HepG2 (cell line): Measurements from ENCODE around the gene TFPI. TPM values are rescaled to one million over a fixed set of nuclear protein-coding genes. Genes with fewer than 3 reads are reported as not detected.
A peak's percentile ranks its signal among the peaks of the same experiment; 100 is the strongest.

Source experiments
- ATAC-seq: fragments of 200-7000 bp; cut with Tn5 transposase; 3 replicates; pipeline ENCODE4 v1.9.1; 2020; ENCODE audit warnings: mild to moderate bottlenecking, moderate library complexity
- Bru-seq: library from RNA; stranded (reverse); fragments of 400-500 nt; gene quantifications from one replicate; lab custom pipeline; 2021; lab: Mats Ljungman, UMichigan
- BruChase-seq, 2 experiments: library from RNA; stranded (reverse); fragments of 400-500 nt; gene quantifications; one replicate each; lab custom pipeline; 2021; lab: Mats Ljungman, UMichigan
- BruUV-seq: library from RNA; stranded (reverse); fragments of 400-500 nt; replicated peaks from 2 replicates; lab custom pipeline; 2021; lab: Mats Ljungman, UMichigan
- CTCF ChIA-PET: fragments of 300-600 bp; formaldehyde crosslinking; extraction: SDS; loops from one replicate; lab custom pipeline; 2021; ENCODE audit warnings: low total read pairs, inconsistent platforms, low intra/inter-chr PET ratio; lab: Yijun Ruan, JAX
- POLR2A ChIA-PET: fragments of 350-600 bp; sonication (Branson Sonifier 250); formaldehyde crosslinking; loops from one replicate; lab custom pipeline; 2020; ENCODE audit warnings: antibody characterized with exemption, inconsistent platforms; lab: Yijun Ruan, JAX
- DNase-seq: peaks from one replicate; pipeline ENCODE4 v3.0.0-alpha.2; 2015; ENCODE audit warnings: low spot score
- FAIRE-seq: peaks from 3 replicates; lab custom pipeline; 2011; peaks lifted over from hg19 to GRCh38; lab: Jason Lieb, UNC
- H2AFZ ChIP-seq: one replicate; pipeline ENCODE4 v1.6.1; 2011; ENCODE audit warnings: low read length, inconsistent platforms
- H3K27ac ChIP-seq: fragments of 300-600 bp; 3 replicates; pipeline ENCODE4 v1.8.0; 2011; ENCODE audit warnings: mixed run types, mild to moderate bottlenecking, mixed read lengths, low read length, inconsistent platforms; ENCODE audit not compliant: insufficient read depth; ENCODE audit errors: extremely low read length
- H3K27me3 ChIP-seq, 2 experiments: fragments of 200-600 bp in 1 of 2; 2 replicates in 1 of 2; 3 replicates in 1 of 2; pipeline versions ENCODE4 v1.6.0 to v1.8.0; 2011; ENCODE audit warnings: low read length in 2 of 2, mild to moderate bottlenecking in 2 of 2, moderate library complexity in 2 of 2, inconsistent platforms in 1 of 2; ENCODE audit not compliant: insufficient read depth in 2 of 2, control insufficient read depth in 1 of 2
- H3K36me3 ChIP-seq, 2 experiments: fragments of 200-600 bp in 1 of 2; replicated peaks in 1 of 2; 2 replicates in 1 of 2; 3 replicates in 1 of 2; pipeline versions ENCODE4 v1.5.1 to v1.8.0; 2011; ENCODE audit warnings: low read length in 2 of 2, inconsistent platforms in 1 of 2; ENCODE audit not compliant: insufficient read depth in 2 of 2, control insufficient read depth in 1 of 2
- H3K4me1 ChIP-seq: 2 replicates; pipeline ENCODE4 v1.5.1; 2012; ENCODE audit warnings: low read length, inconsistent platforms; ENCODE audit not compliant: insufficient read depth
- H3K4me2 ChIP-seq: 2 replicates; pipeline ENCODE4 v1.6.0; 2011; ENCODE audit warnings: low read depth, low read length, inconsistent platforms
- H3K4me3 ChIP-seq, 3 experiments: fragments of 200-600 bp in 1 of 3; sonication (generic), shearing (Covaris generic) in 1 of 3; replicated peaks in 1 of 3; 2 replicates each; pipeline ENCODE4 v1.5.1; 2011 to 2016; ENCODE audit warnings: low read length in 3 of 3, inconsistent platforms in 2 of 3, low read depth in 2 of 3, mild to moderate bottlenecking in 2 of 3, control low read depth in 1 of 3, mixed read lengths in 1 of 3; ENCODE audit not compliant: insufficient read depth in 1 of 3
- H3K79me2 ChIP-seq: one replicate; pipeline ENCODE4 v1.6.1; 2011; ENCODE audit warnings: low read length, inconsistent platforms; ENCODE audit not compliant: insufficient read depth
- H3K9ac ChIP-seq: 2 replicates; pipeline ENCODE4 v1.6.0; 2011; ENCODE audit warnings: mild to moderate bottlenecking, low read depth, low read length, inconsistent platforms; ENCODE audit not compliant: insufficient read depth
- H3K9me3 ChIP-seq: 2 replicates; pipeline ENCODE4 v1.5.1; 2012; ENCODE audit warnings: mild to moderate bottlenecking, low read length
- H4K20me1 ChIP-seq: 2 replicates; pipeline ENCODE4 v1.6.0; 2011; ENCODE audit warnings: inconsistent platforms, mild to moderate bottlenecking, low read length, moderate library complexity; ENCODE audit not compliant: insufficient read depth
- ISL2 ChIP-seq: sonication (generic); formaldehyde crosslinking; IDR thresholded peaks from 2 replicates; pipeline ENCODE4 v1.5.0; 2020; ENCODE audit warnings: missing genetic modification reagents
- MYNN ChIP-seq: sonication (generic); formaldehyde crosslinking; IDR thresholded peaks from 2 replicates; pipeline ENCODE4 v1.4.0; 2020; ENCODE audit warnings: mild to moderate bottlenecking, low read depth, missing genetic modification reagents
- NR1H2 ChIP-seq: sonication (generic); formaldehyde crosslinking; IDR thresholded peaks from 2 replicates; pipeline ENCODE4 v1.8.1; 2022; ENCODE audit warnings: low read depth, missing genetic modification reagents, borderline replicate concordance
- RFX1 ChIP-seq: fragments of 450-650 bp; IDR thresholded peaks from 2 replicates; pipeline ENCODE4 v1.6.1; 2017
- SETDB1 ChIP-seq: sonication (generic); formaldehyde crosslinking; IDR thresholded peaks from 2 replicates; pipeline ENCODE4 v1.5.1; 2020; ENCODE audit warnings: missing genetic modification reagents, mild to moderate bottlenecking, borderline replicate concordance
- TGIF2 ChIP-seq: IDR thresholded peaks from 2 replicates; pipeline ENCODE4 v1.6.1; 2016; ENCODE audit warnings: control low read depth, missing compliant biosample characterization
- XBP1 ChIP-seq: sonication (generic); formaldehyde crosslinking; IDR thresholded peaks from 2 replicates; pipeline ENCODE4 v1.5.0; 2020; ENCODE audit warnings: missing genetic modification reagents
- ZNF343 ChIP-seq: sonication (generic); formaldehyde crosslinking; IDR thresholded peaks from 2 replicates; pipeline ENCODE4 v1.4.0; 2020; ENCODE audit warnings: mild to moderate bottlenecking, missing genetic modification reagents
- ZNF850 ChIP-seq: sonication (generic); formaldehyde crosslinking; conservative IDR thresholded peaks from 2 replicates; pipeline ENCODE4 v1.9.0; 2021; ENCODE audit warnings: mild to moderate bottlenecking, missing genetic modification reagents
- ZSCAN12 ChIP-seq: sonication (generic); formaldehyde crosslinking; IDR thresholded peaks from 2 replicates; pipeline ENCODE4 v1.9.0; 2021; ENCODE audit warnings: mild to moderate bottlenecking, missing genetic modification reagents
- WGBS: methylation state at CpG from one replicate; pipeline ENCODE4 v1.1.6; 2017; ENCODE audit warnings: low lambda C conversion rate; 5-methylcytosine and 5-hydroxymethylcytosine counted together
- in situ Hi-C: cut with HindIII; loops from 2 replicates; pipeline ENCODE4 v1.10.0; 2017; ENCODE audit warnings: low pct_unique_long_range_greater_than_20kb; ENCODE audit not compliant: extremely low pct_ligation_motif_present
- intact Hi-C: fragments of 100-400 bp; cut with micrococcal nuclease; formaldehyde crosslinking; loops from one replicate; pipeline ENCODE4 v1.10.0; 2022; ENCODE audit not compliant: unreplicated experiment
- long read RNA-seq, 2 experiments: library from RNA in 1 of 2; library from polyadenylated mRNA in 1 of 2; stranded (forward) in 1 of 2; unstranded in 1 of 2; transcript quantifications; one replicate each; pipeline ENCODE4 v2.0.0, GENCODE V29; 2019 to 2022
- polyA minus RNA-seq, 3 experiments: library from RNA; depleted of rRNA, polyadenylated mRNA; stranded (reverse); fragments of >200 nt; gene quantifications; 2 replicates each; pipeline ENCODE4 v1.2.3, GENCODE V29; 2011; ENCODE audit warnings: low replicate concordance in 1 of 3
- polyA plus RNA-seq, 8 experiments: library from polyadenylated mRNA; depleted of rRNA in 3 of 8; stranded (reverse) in 7 of 8; unstranded in 1 of 8; fragments of >200 nt; fragmentation: Illumina TruSeq in 4 of 8; extraction: Trizol in 4 of 8; gene quantifications; 2 replicates each; pipeline versions ENCODE4 v1.2.1 to v1.2.3, GENCODE V29; 2011 to 2016; ENCODE audit warnings: low read depth in 4 of 8, missing spikeins in 1 of 8, mixed read lengths in 1 of 8; ENCODE audit not compliant: insufficient read depth in 1 of 8
- total RNA-seq, 5 experiments: library from RNA; depleted of rRNA; stranded (reverse); fragments of >200 nt; fragmentation: Illumina TruSeq; extraction: Trizol; gene quantifications; 2 replicates each; pipeline ENCODE4 v1.2.3, GENCODE V29; 2016; ENCODE audit warnings: low read depth in 1 of 5
- TF ChIP-seq, protein P1 (sequence below): sonication (generic); formaldehyde crosslinking; IDR thresholded peaks from 2 replicates; pipeline ENCODE4 v1.4.0; 2020; ENCODE audit warnings: missing genetic modification reagents
- TF ChIP-seq, protein P2 (sequence below): sonication (generic); formaldehyde crosslinking; IDR thresholded peaks from 2 replicates; pipeline ENCODE4 v1.5.0; 2020; ENCODE audit warnings: mild to moderate bottlenecking, missing genetic modification reagents

Gene TFPI
- 161 and 301 TPM in 2 replicates for total RNA-seq (2016; rRNA removed; fragmentation: Illumina TruSeq; extraction: Trizol)
- total RNA-seq (2016; cell fraction: cytosol; rRNA removed; fragmentation: Illumina TruSeq; extraction: Trizol; ENCODE audit: low read depth), result 38.3 and 39.3 TPM in 2 replicates
- total RNA-seq (2016; cell fraction: insoluble cytoplasmic fraction; rRNA removed; fragmentation: Illumina TruSeq; extraction: Trizol), result 172 and 272 TPM in 2 replicates
- 52.0 and 70.0 TPM in 2 replicates for total RNA-seq (2016; cell fraction: membrane; rRNA removed; fragmentation: Illumina TruSeq; extraction: Trizol)
- total RNA-seq (2016; cell fraction: nucleus; rRNA removed; fragmentation: Illumina TruSeq; extraction: Trizol), result 317 and 356 TPM in 2 replicates
- 404 and 436 TPM in 2 replicates for polyA plus RNA-seq (2011; rRNA removed)
- 141 and 281 TPM in 2 replicates for polyA plus RNA-seq (2011; cell fraction: cytosol; rRNA removed)
- 59.5 and 99.9 TPM in 2 replicates for polyA plus RNA-seq (2011; cell fraction: nucleus; rRNA removed)
- polyA plus RNA-seq (2012), result 778 and 1,175 TPM in 2 replicates
- polyA plus RNA-seq (2016; cell fraction: cytosol; fragmentation: Illumina TruSeq; extraction: Trizol; ENCODE audit: low read depth), result 23.5 and 25.5 TPM in 2 replicates
- polyA plus RNA-seq (2016; cell fraction: insoluble cytoplasmic fraction; fragmentation: Illumina TruSeq; extraction: Trizol; ENCODE audit: low read depth), result 122 TPM in 2 replicates
- 32.9 and 33.4 TPM in 2 replicates for polyA plus RNA-seq (2016; cell fraction: membrane; fragmentation: Illumina TruSeq; extraction: Trizol; ENCODE audit: low read depth)
- 310 and 322 TPM in 2 replicates for polyA plus RNA-seq (2016; cell fraction: nucleus; fragmentation: Illumina TruSeq; extraction: Trizol; ENCODE audit: insufficient read depth, low read depth)
- polyA minus RNA-seq (2011; rRNA and poly(A)+ RNA removed; ENCODE audit: low replicate concordance), result 28.8 and 207 TPM in 2 replicates
- 198 and 296 TPM in 2 replicates for polyA minus RNA-seq (2011; cell fraction: cytosol; rRNA and poly(A)+ RNA removed)
- polyA minus RNA-seq (2011; cell fraction: nucleus; rRNA and poly(A)+ RNA removed), result 460 and 590 TPM in 2 replicates
- Bru-seq, nascent RNA, result percentile 98 among the genes with signal in this experiment
- BruChase-seq, experiment 1, labeled RNA remaining after a 6-hour chase, result percentile 96 among the genes with signal in this experiment
- percentile 95 among the genes with signal in this experiment for BruChase-seq, experiment 2, labeled RNA remaining after a 2-hour chase
- long read RNA-seq, experiment 1, transcript TFPI-201 (8 exons, 3,885 nt), result major isoform, 150 of 470 reads
- long read RNA-seq, experiment 1, transcript TFPI-202 (7 exons, 1,088 nt), result minor isoform, 51 of 470 reads
- long read RNA-seq, experiment 1, transcript TFPI-203 (8 exons, 3,649 nt), result minor isoform, 81 of 470 reads
- long read RNA-seq, experiment 1, partial matches to known transcripts, result 93 of 470 reads
- long read RNA-seq, experiment 1, other reads (novel, unspliced or antisense), result 92 of 470 reads
- long read RNA-seq, experiment 2, transcript TFPI-201 (8 exons, 3,885 nt), result major isoform, 79 of 393 reads
- long read RNA-seq, experiment 2, transcript TFPI-204 (8 exons, 1,119 nt), result minor isoform, 7 of 393 reads
- long read RNA-seq, experiment 2, transcript TFPI-202 (7 exons, 1,088 nt), result minor isoform, 37 of 393 reads
- long read RNA-seq, experiment 2, transcript TFPI-203 (8 exons, 3,649 nt), result minor isoform, 26 of 393 reads
- long read RNA-seq, experiment 2, partial matches to known transcripts, result 76 of 393 reads
- long read RNA-seq, experiment 2, other reads (novel, unspliced or antisense), result 168 of 393 reads

DNA sequence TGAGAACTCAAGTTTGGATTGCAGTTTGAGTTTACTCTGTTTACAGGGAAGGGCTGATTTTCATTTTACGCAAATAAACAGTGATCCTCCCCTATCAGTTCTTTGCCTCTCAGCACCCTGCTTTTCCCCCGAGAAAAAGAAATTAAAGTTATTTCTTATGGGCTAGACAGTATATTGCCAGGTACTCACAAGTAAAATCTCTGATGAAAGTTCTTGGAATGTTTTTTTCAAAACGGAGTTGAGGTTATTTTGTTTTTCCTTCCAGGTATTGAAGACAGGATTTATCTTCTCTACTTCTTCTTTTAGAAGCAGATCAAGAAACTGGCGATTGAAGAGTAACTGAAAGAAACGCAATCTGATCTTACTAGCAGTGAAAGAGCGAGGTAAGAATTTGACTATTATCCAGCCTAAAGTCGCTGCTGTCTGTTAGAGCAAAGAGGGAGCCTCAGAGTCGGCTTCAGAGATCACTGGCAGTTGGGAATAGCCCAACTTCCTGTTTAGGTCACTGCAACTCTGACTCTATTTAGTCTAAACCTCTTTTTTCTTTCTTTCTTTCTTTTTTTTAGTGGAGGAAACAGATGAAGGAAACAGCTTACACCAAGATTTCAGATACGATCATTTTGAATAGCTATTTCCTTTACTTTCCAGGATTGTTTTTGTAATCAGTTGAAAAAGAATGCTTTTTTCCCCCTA, at the start of gene TFPI:
Gene TFPI, minus strand, starts transcription at position 425 of the 693 bp plus-strand sequence. CDS start 50,667 bp downstream, outside the sequence.
- ChIA-PET POLR2A (interaction anchor here (0.9 kb wide), 2 partner anchors 9 to 13 kb away, joined by 3 to 4 read pairs; no protein-coding TSS in a partner anchor), CTCF (no interaction called here)
- Histone ChIP-seq H3K27me3 (no peaks in the 10 kb centered on the region), H3K36me3 (peaks cover 0 to under 1% of the 10 kb centered on the region in 2 experiments; a peak in 4 of 5 replicates), H2AFZ (peak within 1 kb of the TSS; percentile 20), H3K9me3 (no peaks in the 10 kb centered on the region), H3K27ac (peak within 1 kb of the TSS; percentile 74), H3K4me2 (peak within 1 kb of the TSS; percentile 85), H3K4me3 (peak within 1 kb of the TSS; percentile 55 to 71 (median 63)), H3K4me1 (peaks cover 42% of the 10 kb centered on the region), H3K9ac (peak within 1 kb of the TSS; percentile 80), H3K79me2 (peaks cover 57% of the 10 kb centered on the region), H4K20me1 (no peaks in the 10 kb centered on the region)
- in situ Hi-C loops, result no loop called here
- peak; percentile 64 for DNase-seq
- no TSS peak for BruUV-seq
- peak; percentile 52 for ATAC-seq
- intact Hi-C loops, result loop anchor here (1.0 kb wide), 1 partner anchor 26 kb away; no protein-coding TSS in a partner anchor
- WGBS, result 32% methylated on average over 9 of the region's 9 CpGs
- peak; percentile 46 for FAIRE-seq
- TF ChIP-seq ZSCAN12 (CRISPR knock-in tag) (no peak), TGIF2 (CRISPR knock-in tag) (0 out of 2 replicates have a peak, but pooled peaks have one; percentile 58), XBP1 (no peak), ZNF850 (CRISPR knock-in tag) (no peak), MYNN (no peak), RFX1 (no peak), NR1H2 (CRISPR knock-in tag) (no peak), SETDB1 (CRISPR knock-in tag) (no peak), ZNF343 (CRISPR knock-in tag) (no peak), ISL2 (CRISPR knock-in tag) (0 out of 2 replicates have a peak, but pooled peaks have one; percentile 13)
- TF ChIP-seq, protein P1, sequence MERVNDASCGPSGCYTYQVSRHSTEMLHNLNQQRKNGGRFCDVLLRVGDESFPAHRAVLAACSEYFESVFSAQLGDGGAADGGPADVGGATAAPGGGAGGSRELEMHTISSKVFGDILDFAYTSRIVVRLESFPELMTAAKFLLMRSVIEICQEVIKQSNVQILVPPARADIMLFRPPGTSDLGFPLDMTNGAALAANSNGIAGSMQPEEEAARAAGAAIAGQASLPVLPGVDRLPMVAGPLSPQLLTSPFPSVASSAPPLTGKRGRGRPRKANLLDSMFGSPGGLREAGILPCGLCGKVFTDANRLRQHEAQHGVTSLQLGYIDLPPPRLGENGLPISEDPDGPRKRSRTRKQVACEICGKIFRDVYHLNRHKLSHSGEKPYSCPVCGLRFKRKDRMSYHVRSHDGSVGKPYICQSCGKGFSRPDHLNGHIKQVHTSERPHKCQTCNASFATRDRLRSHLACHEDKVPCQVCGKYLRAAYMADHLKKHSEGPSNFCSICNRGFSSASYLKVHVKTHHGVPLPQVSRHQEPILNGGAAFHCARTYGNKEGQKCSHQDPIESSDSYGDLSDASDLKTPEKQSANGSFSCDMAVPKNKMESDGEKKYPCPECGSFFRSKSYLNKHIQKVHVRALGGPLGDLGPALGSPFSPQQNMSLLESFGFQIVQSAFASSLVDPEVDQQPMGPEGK, result no peak
- TF ChIP-seq, protein P2, sequence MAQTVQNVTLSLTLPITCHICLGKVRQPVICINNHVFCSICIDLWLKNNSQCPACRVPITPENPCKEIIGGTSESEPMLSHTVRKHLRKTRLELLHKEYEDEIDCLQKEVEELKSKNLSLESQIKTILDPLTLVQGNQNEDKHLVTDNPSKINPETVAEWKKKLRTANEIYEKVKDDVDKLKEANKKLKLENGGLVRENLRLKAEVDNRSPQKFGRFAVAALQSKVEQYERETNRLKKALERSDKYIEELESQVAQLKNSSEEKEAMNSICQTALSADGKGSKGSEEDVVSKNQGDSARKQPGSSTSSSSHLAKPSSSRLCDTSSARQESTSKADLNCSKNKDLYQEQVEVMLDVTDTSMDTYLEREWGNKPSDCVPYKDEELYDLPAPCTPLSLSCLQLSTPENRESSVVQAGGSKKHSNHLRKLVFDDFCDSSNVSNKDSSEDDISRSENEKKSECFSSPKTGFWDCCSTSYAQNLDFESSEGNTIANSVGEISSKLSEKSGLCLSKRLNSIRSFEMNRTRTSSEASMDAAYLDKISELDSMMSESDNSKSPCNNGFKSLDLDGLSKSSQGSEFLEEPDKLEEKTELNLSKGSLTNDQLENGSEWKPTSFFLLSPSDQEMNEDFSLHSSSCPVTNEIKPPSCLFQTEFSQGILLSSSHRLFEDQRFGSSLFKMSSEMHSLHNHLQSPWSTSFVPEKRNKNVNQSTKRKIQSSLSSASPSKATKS (CRISPR knock-in tag), result 0 out of 2 replicates have a peak, but pooled peaks have one; percentile 48
